Adrenal gland (tissue), 12 donors: ENCODE results near the gene TSPAN5. TPM values are rescaled to one million over a fixed set of nuclear protein-coding genes. Genes with fewer than 3 reads are reported as not detected.

ENCODE experiments used
- DNase-seq, 7 donors: peaks; one replicate each; pipeline ENCODE4 v3.0.0-alpha.2; 2019 to 2020
- H3K27ac ChIP-seq, 5 donors: fragments of 200-600 bp; sonication (generic) in 4 of 5; 1 replicate in 3 of 5; 2 replicates in 2 of 5; pipeline versions ENCODE4 v1.5.1 to v1.8.0; 2016 to 2020; ENCODE audit warnings: mild to moderate bottlenecking in 1 of 5
- H3K27me3 ChIP-seq: fragments of 200-600 bp; 2 replicates; pipeline ENCODE4 v1.8.0; 2021
- H3K36me3 ChIP-seq, 2 donors: fragments of 200-600 bp; replicated peaks in 1 of 2; 1 replicate in 1 of 2; 2 replicates in 1 of 2; pipeline versions ENCODE4 v1.5.1 to v1.8.0; 2018 to 2022
- H3K4me1 ChIP-seq, 2 donors: fragments of 200-600 bp; replicated peaks in 1 of 2; 1 replicate in 1 of 2; 2 replicates in 1 of 2; pipeline versions ENCODE4 v1.5.1 to v1.8.0; 2018 to 2021
- H3K4me3 ChIP-seq, 4 donors: fragments of 200-600 bp; sonication (generic) in 3 of 4; one replicate each; pipeline ENCODE4 v1.5.1; 2016 to 2018
- H3K9me3 ChIP-seq, 3 donors: fragments of 200-600 bp; sonication (generic) in 1 of 3; replicated peaks in 1 of 3; 1 replicate in 2 of 3; 2 replicates in 1 of 3; pipeline versions ENCODE4 v1.5.1 to v1.8.0; 2016 to 2021
- POLR2A ChIP-seq, 2 donors: fragments of 450-650 bp; IDR thresholded peaks; one replicate each; pipeline ENCODE4 v1.6.1; 2017; ENCODE audit warnings: antibody characterized with exemption in 2 of 2, mild to moderate bottlenecking in 2 of 2, moderate library complexity in 1 of 2
- WGBS, 4 donors: extraction: QIAGEN DNeasy Blood & Tissue Kit in 2 of 4; methylation state at CpG; one replicate each; pipeline versions ENCODE4 v1.1.5 to v1.1.7; 2013 to 2017; 5-methylcytosine and 5-hydroxymethylcytosine counted together
- intact Hi-C, 2 donors: fragments of 100-400 bp; cut with DNase I; formaldehyde crosslinking; loops; one replicate each; pipeline versions ENCODE4 v1.14.1 to v1.15.0; 2022 to 2023
- polyA plus RNA-seq, 3 donors: library from polyadenylated mRNA; stranded (reverse); fragments of 200-250 nt in 2 of 3; fragments of 350-450 nt in 1 of 3; fragmentation: Illumina TruSeq in 1 of 3; extraction: RNeasy Lipid Tissue Mini Kit (QIAGEN cat#74804) in 1 of 3; gene quantifications; one replicate each; pipeline ENCODE4 v1.2.3, GENCODE V29; 2013 to 2014
- total RNA-seq, 9 donors: library from RNA; depleted of rRNA in 4 of 9; stranded (reverse); fragments of >200 nt in 4 of 9; fragments of 120-200 nt in 1 of 9; fragmentation: NEBNext Ultra II Directional in 1 of 9; extraction: Animal tissue kit (Norgen Biotek cat#: 25700) in 1 of 9; gene quantifications; one replicate each; pipeline versions ENCODE4 v1.1.0 to v1.2.4, GENCODE V29; 2013 to 2023
- TF ChIP-seq, protein P1 (sequence below), 6 experiments: fragments of 450-650 bp in 4 of 6; fragments of 200-600 bp in 2 of 6; sonication (generic) in 1 of 6; IDR thresholded peaks; 1 replicate in 5 of 6; 2 replicates in 1 of 6; pipeline versions ENCODE4 v1.5.1 to v1.8.0; 2016 to 2021; ENCODE audit warnings: antibody characterized with exemption in 6 of 6, mild to moderate bottlenecking in 2 of 6, moderate library complexity in 1 of 6
- donor health status: healthy with polysubstance abuse.
- donor health status: Bipolar disorder and iron deficiency.
- donor health status: DM: yes; HTN: yes; CAD: no.
- donor health status: DM: no; HTN: no; CAD: no.
- donor health status: DM: no; HTN: no; CAD: no.
- donor health status: DM: yes; HTN: yes; CAD: no.

TSPAN5 gene
- total and polyA plus RNA-seq, 12 donors, result 1.4 to 23.8 (median 2.7) TPM

DNA sequence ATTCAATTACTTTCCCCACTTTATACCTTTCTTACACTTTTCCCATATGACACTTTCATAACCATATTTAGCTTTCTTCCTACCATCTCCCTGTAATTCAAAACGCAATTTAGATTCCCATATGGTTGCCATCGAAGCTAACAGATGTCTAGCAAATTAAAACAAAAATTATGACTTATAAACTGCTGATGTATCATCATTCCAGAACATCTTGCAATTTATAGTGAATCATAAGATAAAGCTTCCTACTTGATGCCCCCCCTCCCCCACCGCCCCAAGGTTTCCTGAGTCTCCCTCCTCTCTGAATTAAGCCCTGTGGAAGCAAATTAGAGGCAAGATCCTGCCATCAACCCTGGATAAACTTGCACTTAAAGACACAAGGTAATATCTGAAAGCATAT is 5.4 kb downstream of the TSPAN5 start:
- H3K27me3 ChIP-seq, result peaks cover 15% of the 10 kb centered on the region
- H3K9me3 ChIP-seq, result no peaks in the 10 kb centered on the region
- no peak overlapping the region for H3K27ac ChIP-seq
- TF ChIP-seq, protein P1, sequence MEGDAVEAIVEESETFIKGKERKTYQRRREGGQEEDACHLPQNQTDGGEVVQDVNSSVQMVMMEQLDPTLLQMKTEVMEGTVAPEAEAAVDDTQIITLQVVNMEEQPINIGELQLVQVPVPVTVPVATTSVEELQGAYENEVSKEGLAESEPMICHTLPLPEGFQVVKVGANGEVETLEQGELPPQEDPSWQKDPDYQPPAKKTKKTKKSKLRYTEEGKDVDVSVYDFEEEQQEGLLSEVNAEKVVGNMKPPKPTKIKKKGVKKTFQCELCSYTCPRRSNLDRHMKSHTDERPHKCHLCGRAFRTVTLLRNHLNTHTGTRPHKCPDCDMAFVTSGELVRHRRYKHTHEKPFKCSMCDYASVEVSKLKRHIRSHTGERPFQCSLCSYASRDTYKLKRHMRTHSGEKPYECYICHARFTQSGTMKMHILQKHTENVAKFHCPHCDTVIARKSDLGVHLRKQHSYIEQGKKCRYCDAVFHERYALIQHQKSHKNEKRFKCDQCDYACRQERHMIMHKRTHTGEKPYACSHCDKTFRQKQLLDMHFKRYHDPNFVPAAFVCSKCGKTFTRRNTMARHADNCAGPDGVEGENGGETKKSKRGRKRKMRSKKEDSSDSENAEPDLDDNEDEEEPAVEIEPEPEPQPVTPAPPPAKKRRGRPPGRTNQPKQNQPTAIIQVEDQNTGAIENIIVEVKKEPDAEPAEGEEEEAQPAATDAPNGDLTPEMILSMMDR (IDR thresholded peaks at IDR 0.05), result no peak
- TF ChIP-seq POLR2A (IDR thresholded peaks at IDR 0.05), result no peak
- intact Hi-C loops, result no loop called here
- H3K4me1 ChIP-seq, result peaks cover 5 to 14% of the 10 kb centered on the region in 2 donors
- 76 to 81% (median 77%) methylated on average over 3 of the region's 3 CpGs for WGBS, 4 donors
- no peak for DNase-seq
- H3K4me3 ChIP-seq, result no peak overlapping the region
- H3K36me3 ChIP-seq, result no peaks in the 10 kb centered on the region

DNA sequence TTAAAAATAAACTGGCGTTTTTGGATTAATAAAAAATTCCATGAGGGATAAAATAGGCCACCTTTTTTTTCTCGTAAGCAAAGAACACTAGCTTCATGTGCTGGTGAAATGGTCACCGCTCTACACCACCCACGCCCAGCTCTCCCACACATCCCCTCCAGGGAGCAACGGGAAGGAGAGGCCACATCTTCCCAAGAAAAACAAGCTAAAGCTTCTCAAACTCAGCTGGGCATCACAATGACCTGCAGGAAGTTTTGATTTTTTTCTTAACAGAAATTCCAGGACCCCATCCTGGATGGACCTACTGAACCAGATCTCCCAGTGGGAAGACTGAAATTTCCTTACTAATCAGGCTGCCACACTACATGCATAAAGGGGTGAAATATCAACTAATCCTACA is 9.8 kb downstream of the TSPAN5 start:
- 79 to 83% (median 81%) methylated on average over 5 of the region's 5 CpGs for WGBS, 4 donors
- TF ChIP-seq POLR2A (IDR thresholded peaks at IDR 0.05), result no peak
- TF ChIP-seq, protein P1 (IDR thresholded peaks at IDR 0.05), result no peak
- H3K36me3 ChIP-seq, result no peaks in the 10 kb centered on the region
- intact Hi-C loops, result no loop called here
- H3K9me3 ChIP-seq, result no peaks in the 10 kb centered on the region
- no peaks in the 10 kb centered on the region for H3K4me1 ChIP-seq
- H3K4me3 ChIP-seq, result no peak overlapping the region
- no peak overlapping the region for H3K27ac ChIP-seq
- no peak for DNase-seq
- H3K27me3 ChIP-seq, result no peaks in the 10 kb centered on the region

DNA sequence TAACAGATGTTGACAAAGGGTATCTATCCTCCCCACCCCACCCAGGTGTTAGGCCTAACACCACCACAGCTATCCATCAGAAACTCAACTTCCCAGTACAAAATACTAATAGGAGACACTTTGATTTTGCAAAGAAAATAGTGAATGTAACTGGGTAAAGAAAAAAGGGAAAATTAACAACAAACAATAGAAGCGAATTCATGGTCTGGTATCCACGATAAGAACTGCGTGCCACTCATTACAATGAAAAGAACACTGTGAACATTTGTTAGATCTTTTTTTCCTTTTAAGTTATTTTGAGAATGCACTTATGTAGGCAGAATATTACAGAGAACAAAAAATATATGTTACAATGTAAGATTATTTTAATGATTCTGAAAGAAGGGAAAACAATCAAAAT is 12.0 kb downstream of the TSPAN5 start:
- no peak overlapping the region for H3K4me3 ChIP-seq
- H3K27me3 ChIP-seq, result no peaks in the 10 kb centered on the region
- no peaks in the 10 kb centered on the region for H3K36me3 ChIP-seq
- H3K9me3 ChIP-seq, result no peaks in the 10 kb centered on the region
- no peaks in the 10 kb centered on the region for H3K4me1 ChIP-seq
- DNase-seq, result no peak
- intact Hi-C loops, result no loop called here
- no peak overlapping the region for H3K27ac ChIP-seq
- no peak for TF ChIP-seq POLR2A (IDR thresholded peaks at IDR 0.05)
- TF ChIP-seq, protein P1 (IDR thresholded peaks at IDR 0.05), result no peak
- 93 to 96% (median 95%) methylated on average over 3 of the region's 3 CpGs for WGBS, 4 donors

DNA sequence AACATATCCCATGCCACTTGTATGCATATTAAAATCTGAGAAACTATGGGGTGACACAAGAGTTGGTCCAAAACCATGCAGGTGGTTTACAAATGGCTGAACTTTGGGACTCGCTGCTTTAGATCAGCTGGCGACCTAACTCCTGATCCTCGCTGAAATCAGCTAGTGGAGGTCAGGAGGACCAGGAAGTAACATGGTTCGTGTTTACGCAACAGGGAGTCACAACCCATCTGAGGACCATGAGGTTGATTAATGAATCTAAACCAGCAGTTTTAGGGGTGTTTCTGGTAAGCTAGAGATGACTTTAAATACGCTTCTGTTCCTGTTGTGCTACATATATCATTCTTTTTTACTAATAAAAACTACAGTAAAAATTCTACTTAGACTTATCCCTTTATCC is 12.9 kb downstream of the TSPAN5 start:
- Histone ChIP-seq H3K4me3 (no peak overlapping the region), H3K4me1 (no peaks in the 10 kb centered on the region), H3K9me3 (no peaks in the 10 kb centered on the region), H3K27ac (no peak overlapping the region), H3K36me3 (no peaks in the 10 kb centered on the region), H3K27me3 (no peaks in the 10 kb centered on the region)
- 94 to 96% (median 96%) methylated on average over 6 of the region's 6 CpGs for WGBS, 4 donors
- intact Hi-C loops, result no loop called here
- DNase-seq, result no peak
- TF ChIP-seq, protein P1 (IDR thresholded peaks at IDR 0.05), result no peak
- TF ChIP-seq POLR2A (IDR thresholded peaks at IDR 0.05), result no peak
